Right atrium auricular region (tissue), 2 donors: ENCODE measurements around the gene ITPR1. TPM values are rescaled to one million over a fixed set of nuclear protein-coding genes. Genes with fewer than 3 reads are reported as not detected.

ENCODE experiments used
- DNase-seq: peaks from one replicate; pipeline ENCODE4 v3.0.0-alpha.2; 2019; ENCODE audit warnings: low spot score
- H3K27ac ChIP-seq, 2 donors: fragments of 200-600 bp; sonication (generic); 1 replicate in 1 of 2; 2 replicates in 1 of 2; pipeline ENCODE4 v1.5.1; 2016 to 2019
- H3K27me3 ChIP-seq, 2 donors: fragments of 200-600 bp; sonication (generic); one replicate each; pipeline versions ENCODE4 v1.5.1 to v1.6.0; 2017 to 2019
- H3K36me3 ChIP-seq: fragments of 200-600 bp; sonication (generic); one replicate; pipeline ENCODE4 v1.5.1; 2016
- H3K4me1 ChIP-seq, 2 donors: fragments of 200-600 bp; sonication (generic); one replicate each; pipeline versions ENCODE4 v1.5.1 to v1.6.0; 2017 to 2019
- H3K4me3 ChIP-seq, 2 donors: fragments of 200-600 bp; sonication (generic); 1 replicate in 1 of 2; 2 replicates in 1 of 2; pipeline ENCODE4 v1.5.1; 2017 to 2019; ENCODE audit warnings: mild to moderate bottlenecking in 1 of 2, moderate library complexity in 1 of 2
- H3K9me3 ChIP-seq, 2 donors: fragments of 200-600 bp; sonication (generic); one replicate each; pipeline ENCODE4 v1.5.1; 2019
- total RNA-seq, 2 donors: library from RNA; depleted of rRNA; stranded (reverse); fragments of >200 nt; gene quantifications; one replicate each; pipeline ENCODE4 v1.1.0, GENCODE V29; 2016
- TF ChIP-seq, protein P1 (sequence below), 2 donors: fragments of 200-600 bp; sonication (generic); IDR thresholded peaks; one replicate each; pipeline ENCODE4 v1.5.1; 2019; ENCODE audit warnings: antibody characterized with exemption in 2 of 2

ITPR1 gene
- total RNA-seq, 2 donors from 2014 or later = 36.7 to 42.5 TPM

GRCh38 chr3:4778740-4779139 is 285.6 kb downstream of the ITPR1 start:
- TF ChIP-seq, protein P1, sequence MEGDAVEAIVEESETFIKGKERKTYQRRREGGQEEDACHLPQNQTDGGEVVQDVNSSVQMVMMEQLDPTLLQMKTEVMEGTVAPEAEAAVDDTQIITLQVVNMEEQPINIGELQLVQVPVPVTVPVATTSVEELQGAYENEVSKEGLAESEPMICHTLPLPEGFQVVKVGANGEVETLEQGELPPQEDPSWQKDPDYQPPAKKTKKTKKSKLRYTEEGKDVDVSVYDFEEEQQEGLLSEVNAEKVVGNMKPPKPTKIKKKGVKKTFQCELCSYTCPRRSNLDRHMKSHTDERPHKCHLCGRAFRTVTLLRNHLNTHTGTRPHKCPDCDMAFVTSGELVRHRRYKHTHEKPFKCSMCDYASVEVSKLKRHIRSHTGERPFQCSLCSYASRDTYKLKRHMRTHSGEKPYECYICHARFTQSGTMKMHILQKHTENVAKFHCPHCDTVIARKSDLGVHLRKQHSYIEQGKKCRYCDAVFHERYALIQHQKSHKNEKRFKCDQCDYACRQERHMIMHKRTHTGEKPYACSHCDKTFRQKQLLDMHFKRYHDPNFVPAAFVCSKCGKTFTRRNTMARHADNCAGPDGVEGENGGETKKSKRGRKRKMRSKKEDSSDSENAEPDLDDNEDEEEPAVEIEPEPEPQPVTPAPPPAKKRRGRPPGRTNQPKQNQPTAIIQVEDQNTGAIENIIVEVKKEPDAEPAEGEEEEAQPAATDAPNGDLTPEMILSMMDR (IDR thresholded peaks at IDR 0.05) = no peak
- Histone ChIP-seq H3K36me3 (no peaks in the 10 kb centered on the region), H3K9me3 (no peaks in the 10 kb centered on the region), H3K4me3 (no peak overlapping the region), H3K4me1 (peaks cover 0 to 26% of the 10 kb centered on the region in 2 donors), H3K27ac (no peak overlapping the region), H3K27me3 (no peaks in the 10 kb centered on the region)
- DNase-seq = no peak

DNA sequence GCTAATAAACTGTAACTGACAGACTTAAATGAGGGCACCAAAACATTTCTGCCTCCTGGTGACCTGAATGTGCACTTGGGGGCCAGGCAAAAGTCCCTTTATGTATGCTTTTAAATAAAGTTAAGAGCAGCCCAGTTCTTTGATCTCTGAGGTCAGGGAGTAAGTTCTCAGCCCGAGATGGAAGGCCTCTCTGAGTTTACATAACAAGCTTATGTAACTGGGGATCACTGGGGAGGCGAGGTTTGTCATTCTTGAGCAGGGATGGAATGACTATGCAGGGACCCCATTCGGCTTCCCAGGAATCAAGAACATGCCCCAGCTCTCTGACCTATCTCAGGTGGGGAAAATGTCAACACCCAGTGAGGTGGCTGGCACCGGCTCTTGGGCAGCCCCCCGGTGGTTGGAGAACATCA is 287.4 kb downstream of the ITPR1 start:
- Histone ChIP-seq H3K27ac (peak overlapping the region; percentile 28), H3K9me3 (no peaks in the 10 kb centered on the region), H3K36me3 (peaks cover 2% of the 10 kb centered on the region), H3K27me3 (no peaks in the 10 kb centered on the region), H3K4me1 (peaks cover 0 to 26% of the 10 kb centered on the region in 2 donors), H3K4me3 (no peak overlapping the region)
- no peak for DNase-seq
- TF ChIP-seq, protein P1 (IDR thresholded peaks at IDR 0.05) = no peak

DNA sequence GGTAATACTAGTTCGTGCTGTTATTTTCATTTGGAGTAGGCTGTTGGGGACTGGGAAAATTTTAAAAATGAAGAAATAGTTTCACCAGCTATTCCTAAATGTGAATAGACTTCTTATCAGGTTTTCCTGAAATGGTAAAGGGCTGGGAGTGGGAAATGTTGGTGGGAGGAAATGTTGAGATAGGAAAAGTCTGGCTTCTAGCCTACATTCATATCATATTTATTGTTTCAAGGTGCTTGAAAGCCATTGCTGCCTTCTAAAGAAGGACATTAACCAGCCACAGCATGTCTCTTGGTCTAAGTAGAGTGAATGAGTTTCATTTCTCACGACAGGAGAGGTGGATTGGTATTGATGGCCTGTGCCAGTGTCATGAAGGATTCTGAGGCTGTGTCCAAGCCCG is 288.9 kb downstream of the ITPR1 start:
- Histone ChIP-seq H3K9me3 (no peaks in the 10 kb centered on the region), H3K27ac (no peak overlapping the region), H3K4me1 (peaks cover 0 to 26% of the 10 kb centered on the region in 2 donors), H3K4me3 (no peak overlapping the region), H3K36me3 (peaks cover 5% of the 10 kb centered on the region), H3K27me3 (no peaks in the 10 kb centered on the region)
- no peak for DNase-seq
- TF ChIP-seq, protein P1 (IDR thresholded peaks at IDR 0.05) = no peak

- TF ChIP-seq, protein P1 (IDR thresholded peaks at IDR 0.05) = no peak
- DNase-seq = no peak
Measured at GRCh38 chr3:4785551-4785950, 292.4 kb downstream of the ITPR1 start.

DNA sequence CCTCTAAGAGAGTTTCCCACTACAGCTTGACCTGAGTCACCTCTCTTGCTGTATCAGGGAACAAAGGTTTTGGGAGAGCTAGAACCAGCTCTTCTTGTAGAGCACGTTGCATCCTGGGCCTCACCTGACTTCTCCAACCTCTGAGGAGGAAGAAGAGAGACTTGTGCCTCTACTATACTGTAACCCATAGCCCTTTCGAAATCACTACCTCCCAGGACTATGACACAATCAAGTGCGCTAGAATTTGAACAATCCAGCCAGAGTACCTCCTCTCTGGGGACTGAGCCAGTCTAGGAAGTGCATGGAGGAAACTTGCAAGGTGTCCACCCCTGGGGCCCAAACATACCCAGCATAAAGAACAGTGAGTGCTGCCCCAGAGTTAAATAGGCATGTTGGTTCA is 293.3 kb downstream of the ITPR1 start:
- Histone ChIP-seq H3K9me3 (no peaks in the 10 kb centered on the region), H3K27me3 (no peaks in the 10 kb centered on the region), H3K4me3 (no peak overlapping the region), H3K4me1 (peaks cover 0 to 9% of the 10 kb centered on the region in 2 donors), H3K36me3 (peaks cover 38% of the 10 kb centered on the region), H3K27ac (no peak overlapping the region)
- TF ChIP-seq, protein P1 (IDR thresholded peaks at IDR 0.05) = no peak
- DNase-seq = no peak

More at GRCh38 chr3:4785551-4785950, 292.4 kb downstream of the ITPR1 start:
- no peak overlapping the region for H3K4me3 ChIP-seq
- peaks cover 0 to 16% of the 10 kb centered on the region in 2 donors for H3K4me1 ChIP-seq
- no peaks in the 10 kb centered on the region for H3K9me3 ChIP-seq
- H3K27ac ChIP-seq = no peak overlapping the region
- peaks cover 29% of the 10 kb centered on the region for H3K36me3 ChIP-seq
- no peaks in the 10 kb centered on the region for H3K27me3 ChIP-seq

DNA sequence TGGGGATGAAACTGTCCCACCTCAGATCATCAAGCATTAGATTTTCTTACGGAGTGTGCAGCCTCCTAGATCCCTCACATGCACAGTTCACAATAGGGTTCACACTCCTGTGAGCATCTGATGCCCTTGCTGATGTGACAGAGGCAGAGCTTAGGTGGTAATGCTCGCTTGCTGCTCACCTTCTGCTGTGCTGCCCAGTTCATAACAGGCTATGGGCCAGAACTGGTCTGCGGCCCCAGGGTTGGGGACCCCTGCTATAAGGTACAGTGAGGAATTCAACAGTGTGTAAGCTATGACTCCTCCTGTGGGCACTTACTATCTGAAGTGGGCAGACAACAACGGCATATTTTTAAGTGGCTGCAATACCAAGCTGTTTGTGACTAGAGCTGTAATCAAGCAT is 298.2 kb downstream of the ITPR1 start:
- peaks cover 55% of the 10 kb centered on the region for H3K36me3 ChIP-seq
- H3K4me3 ChIP-seq = no peak overlapping the region

More for the DNA sequence above, 298.2 kb downstream of the ITPR1 start:
- H3K27ac ChIP-seq = no peak overlapping the region
- TF ChIP-seq, protein P1 (IDR thresholded peaks at IDR 0.05) = no peak
- no peaks in the 10 kb centered on the region for H3K4me1 ChIP-seq
- H3K9me3 ChIP-seq = no peaks in the 10 kb centered on the region
- no peaks in the 10 kb centered on the region for H3K27me3 ChIP-seq
- no peak for DNase-seq
